Neural cell (in vitro differentiated cells): Measurements from ENCODE around the gene PRKCZ. TPM values are rescaled to one million over a fixed set of nuclear protein-coding genes. Genes with fewer than 3 reads are reported as not detected.

Source experiments
- H2AFZ ChIP-seq: fragments of 200-600, 300-800 bp; sonication (generic), shearing (Covaris generic); 2 replicates; pipeline ENCODE4 v1.6.0; 2014; ENCODE audit warnings: low read depth, mild to moderate bottlenecking, antibody characterized with exemption, low read length, moderate library complexity
- H3F3A ChIP-seq: fragments of 200-600 bp; shearing (Covaris generic); 2 replicates; pipeline ENCODE4 v1.6.1; 2016; ENCODE audit warnings: mild to moderate bottlenecking, moderate library complexity, mixed read lengths, antibody characterized with exemption, low read length; ENCODE audit not compliant: insufficient read depth, poor library complexity, severe bottlenecking
- H3K27ac ChIP-seq: fragments of 200-600, 300-800 bp; sonication (generic), shearing (Covaris generic); 2 replicates; pipeline ENCODE4 v1.5.1; 2014; ENCODE audit warnings: mild to moderate bottlenecking, low read length, moderate library complexity
- H3K27me3 ChIP-seq: fragments of 300-800, 200-600 bp; sonication (generic), shearing (Covaris generic); 2 replicates; pipeline ENCODE4 v1.6.0; 2014; ENCODE audit warnings: mild to moderate bottlenecking, low read depth, low read length, moderate library complexity; ENCODE audit not compliant: insufficient read depth
- H3K36me3 ChIP-seq: fragments of 300-800, 200-600 bp; sonication (generic), shearing (Covaris generic); 2 replicates; pipeline ENCODE4 v1.5.1; 2014; ENCODE audit warnings: mild to moderate bottlenecking, antibody characterized with exemption, low read length, moderate library complexity; ENCODE audit not compliant: insufficient read depth
- H3K4me2 ChIP-seq: fragments of 300-800, 200-600 bp; sonication (generic), shearing (Covaris generic); 2 replicates; pipeline ENCODE4 v1.6.0; 2014; ENCODE audit warnings: mild to moderate bottlenecking, low read length
- H3K4me3 ChIP-seq: fragments of 300-800, 200-600 bp; sonication (generic), shearing (Covaris generic); 2 replicates; pipeline ENCODE4 v1.5.1; 2014; ENCODE audit warnings: mild to moderate bottlenecking, low read length, moderate library complexity
- H3K79me2 ChIP-seq: fragments of 200-600 bp; shearing (Covaris generic); replicated peaks from 2 replicates; pipeline ENCODE4 v1.6.0; 2014; ENCODE audit warnings: mild to moderate bottlenecking, low read length, moderate library complexity; ENCODE audit not compliant: insufficient read depth
- H3K9ac ChIP-seq: fragments of 300-800, 200-600 bp; sonication (generic), shearing (Covaris generic); 2 replicates; pipeline ENCODE4 v1.6.1; 2016; ENCODE audit warnings: mild to moderate bottlenecking, low read length, mixed read lengths
- H3K9me2 ChIP-seq: fragments of 200-600 bp; shearing (Covaris generic); 2 replicates; pipeline ENCODE4 v1.6.1; 2016; ENCODE audit warnings: mild to moderate bottlenecking, low read length, mixed read lengths; ENCODE audit not compliant: insufficient read depth
- H3K9me3 ChIP-seq: fragments of 200-600, 300-800 bp; sonication (generic), shearing (Covaris generic); 2 replicates; pipeline ENCODE4 v1.6.1; 2016; ENCODE audit warnings: mild to moderate bottlenecking, mixed run types, low read length, moderate library complexity, mixed read lengths
- H4K20me1 ChIP-seq: fragments of 200-600 bp; shearing (Covaris generic); 2 replicates; pipeline ENCODE4 v1.6.1; 2016; ENCODE audit warnings: mild to moderate bottlenecking, mixed run types; ENCODE audit not compliant: insufficient read depth
- CTCF ChIP-seq: fragments of 450-650 bp; IDR thresholded peaks from 2 replicates; pipeline ENCODE4 v1.5.1; 2014; ENCODE audit warnings: antibody characterized with exemption, mild to moderate bottlenecking, moderate library complexity; ENCODE audit not compliant: poor library complexity, severe bottlenecking
- EP300 ChIP-seq: fragments of 450-650 bp; conservative IDR thresholded peaks from 2 replicates; pipeline ENCODE4 v1.6.1; 2014; ENCODE audit warnings: antibody characterized with exemption, mild to moderate bottlenecking, moderate library complexity; ENCODE audit not compliant: poor library complexity, severe bottlenecking
- EZH2 ChIP-seq: fragments of 200-600, 300-800 bp; shearing (Covaris generic), sonication (generic); IDR thresholded peaks from 2 replicates; pipeline ENCODE4 v1.6.1; 2014; ENCODE audit warnings: antibody characterized with exemption, low read length, borderline replicate concordance, mild to moderate bottlenecking; ENCODE audit not compliant: insufficient read depth, poor library complexity, severe bottlenecking
- MXI1 ChIP-seq: fragments of 450-650 bp; conservative IDR thresholded peaks from 2 replicates; pipeline ENCODE4 v1.6.1; 2014; ENCODE audit warnings: antibody characterized with exemption, mild to moderate bottlenecking; ENCODE audit not compliant: poor library complexity, severe bottlenecking
- POLR2AphosphoS5 ChIP-seq: IDR thresholded peaks from 2 replicates; pipeline ENCODE4 v1.6.1; 2012
- RAD21 ChIP-seq: fragments of 450-650 bp; conservative IDR thresholded peaks from 2 replicates; pipeline ENCODE4 v1.6.1; 2014; ENCODE audit warnings: antibody characterized with exemption, mild to moderate bottlenecking, moderate library complexity
- REST ChIP-seq: IDR thresholded peaks from 2 replicates; pipeline ENCODE4 v1.6.1; 2012; ENCODE audit warnings: borderline replicate concordance
- SMC3 ChIP-seq: fragments of 450-650 bp; conservative IDR thresholded peaks from 2 replicates; pipeline ENCODE4 v1.6.1; 2014; ENCODE audit warnings: antibody characterized with exemption, mild to moderate bottlenecking, moderate library complexity; ENCODE audit not compliant: poor library complexity
- TAF1 ChIP-seq: IDR thresholded peaks from 2 replicates; pipeline ENCODE4 v1.6.1; 2012; ENCODE audit warnings: low read depth
- polyA plus RNA-seq: library from polyadenylated mRNA; depleted of rRNA; stranded (reverse); fragments of >200 nt; gene quantifications from 2 replicates; pipeline ENCODE4 v1.2.3, GENCODE V29; 2014

PRKCZ gene
- polyA plus RNA-seq, 1 donor from 2014 or later: 54.9 TPM

- H3K9me3 ChIP-seq: no peaks in the 10 kb centered on the region
- no peak overlapping the region for H2AFZ ChIP-seq
- no peaks in the 10 kb centered on the region for H4K20me1 ChIP-seq
- no peaks in the 10 kb centered on the region for H3K36me3 ChIP-seq
- no peaks in the 10 kb centered on the region for H3K9me2 ChIP-seq
- H3K27ac ChIP-seq: no peak overlapping the region
- H3K79me2 ChIP-seq: no peaks in the 10 kb centered on the region
- H3F3A ChIP-seq: no peaks in the 10 kb centered on the region
- TF ChIP-seq POLR2AphosphoS5 (no peak), EZH2 (no peak), REST (no peak), MXI1 (no peak), SMC3 (no peak), RAD21 (no peak), TAF1 (no peak), EP300 (no peak), CTCF (no peak)
- no peak overlapping the region for H3K4me2 ChIP-seq
- H3K9ac ChIP-seq: no peak overlapping the region
- peaks cover 12% of the 10 kb centered on the region for H3K27me3 ChIP-seq
- no peak overlapping the region for H3K4me3 ChIP-seq
Observed at GRCh38 chr1:2014741-2015735, 35.2 kb upstream of the PRKCZ start.

DNA sequence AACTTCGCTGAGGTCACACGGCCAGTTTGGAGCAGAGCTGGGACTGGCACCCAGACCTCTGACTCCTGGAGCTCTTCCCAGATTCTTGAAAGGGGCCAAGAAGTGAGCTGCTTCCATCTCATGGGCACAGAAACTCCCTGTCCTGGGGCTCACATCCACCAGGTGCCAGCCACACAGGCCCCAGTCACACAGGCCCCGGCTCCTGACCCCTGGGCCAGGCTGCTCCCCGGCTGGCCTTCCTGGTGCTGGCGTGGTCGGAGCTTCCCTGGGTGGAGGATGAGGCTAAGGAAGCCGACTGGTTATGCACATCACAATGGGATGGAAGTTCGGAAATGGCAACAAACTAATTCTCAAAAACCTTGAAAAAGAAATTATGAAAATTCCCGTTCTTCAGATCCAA lies 34.1 kb upstream of the PRKCZ start:
- Histone ChIP-seq H3K4me3 (no peak overlapping the region), H3K79me2 (no peaks in the 10 kb centered on the region), H3K36me3 (no peaks in the 10 kb centered on the region), H3K9me3 (no peaks in the 10 kb centered on the region), H3K27ac (no peak overlapping the region), H3K4me2 (no peak overlapping the region), H3K27me3 (peaks cover 23% of the 10 kb centered on the region), H3F3A (no peaks in the 10 kb centered on the region), H3K9me2 (no peaks in the 10 kb centered on the region), H2AFZ (no peak overlapping the region), H4K20me1 (no peaks in the 10 kb centered on the region), H3K9ac (no peak overlapping the region)
- TF ChIP-seq EP300: no peak
- no peak for TF ChIP-seq SMC3
- no peak for TF ChIP-seq CTCF
- no peak for TF ChIP-seq TAF1
- TF ChIP-seq RAD21: no peak
- no peak for TF ChIP-seq REST
- no peak for TF ChIP-seq EZH2
- TF ChIP-seq MXI1: no peak
- no peak for TF ChIP-seq POLR2AphosphoS5
